Activated CD8-positive, alpha-beta T cell treated with anti-CD3 and anti-CD28 coated beads for 36 hours (primary cell): ENCODE measurements around the gene KNTC1. TPM values are rescaled to one million over a fixed set of nuclear protein-coding genes. Genes with fewer than 3 reads are reported as not detected.
"Not testable (repeated sequence)": the region's sequence is repeated elsewhere in the genome, so short reads cannot be mapped to it uniquely, and the experiment has no call there.

Experiments used
- ATAC-seq: fragments of 200-7000 bp; cut with Tn5 transposase; one replicate; pipeline ENCODE4 v1.10.0; 2021; ENCODE audit warnings: mild to moderate bottlenecking, moderate library complexity
- CTCF ChIA-PET: fragments of 350-600 bp; sonication (Branson Sonifier 250); formaldehyde crosslinking; loops from one replicate; lab custom pipeline; 2021; ENCODE audit warnings: antibody characterized with exemption; lab: Charles Lee
- POLR2A ChIA-PET: fragments of 350-600 bp; sonication (Branson Sonifier 250); formaldehyde crosslinking; loops from one replicate; lab custom pipeline; 2021; ENCODE audit warnings: antibody characterized with exemption; lab: Charles Lee
- DNase-seq: peaks from one replicate; pipeline ENCODE4 v3.0.0-alpha.2; 2020
- H3K27ac Mint-ChIP-seq: one replicate; pipeline ENCODE4 v1.8.0; 2021; ENCODE audit warnings: mild to moderate bottlenecking, mixed read lengths
- H3K27me3 Mint-ChIP-seq: one replicate; pipeline ENCODE4 v1.8.0; 2021; ENCODE audit warnings: mixed read lengths
- H3K36me3 Mint-ChIP-seq: one replicate; pipeline ENCODE4 v1.8.0; 2021; ENCODE audit warnings: low read depth, mixed read lengths
- H3K4me1 Mint-ChIP-seq: one replicate; pipeline ENCODE4 v1.8.0; 2021; ENCODE audit warnings: low read depth, mixed read lengths
- H3K4me3 Mint-ChIP-seq: one replicate; pipeline ENCODE4 v1.8.0; 2021; ENCODE audit warnings: mild to moderate bottlenecking, moderate library complexity, mixed read lengths
- H3K9me3 Mint-ChIP-seq: one replicate; pipeline ENCODE4 v1.8.0; 2021; ENCODE audit warnings: mixed read lengths
- intact Hi-C: fragments of 100-400 bp; cut with micrococcal nuclease; formaldehyde crosslinking; loops from one replicate; pipeline ENCODE4 v1.10.0; 2022
- total RNA-seq, 2 experiments: library from RNA; stranded (reverse); gene quantifications; one replicate each; pipeline ENCODE4 v1.2.3, GENCODE V29; 2021
- TF ChIP-seq, protein P1 (sequence below): fragments of 200-600 bp; IDR thresholded peaks from one replicate; pipeline ENCODE4 v1.8.0; 2022; ENCODE audit warnings: antibody characterized with exemption, mild to moderate bottlenecking

KNTC1 gene
- total RNA-seq, 2 experiments from 2014 or later, result 128 to 129 TPM

DNA sequence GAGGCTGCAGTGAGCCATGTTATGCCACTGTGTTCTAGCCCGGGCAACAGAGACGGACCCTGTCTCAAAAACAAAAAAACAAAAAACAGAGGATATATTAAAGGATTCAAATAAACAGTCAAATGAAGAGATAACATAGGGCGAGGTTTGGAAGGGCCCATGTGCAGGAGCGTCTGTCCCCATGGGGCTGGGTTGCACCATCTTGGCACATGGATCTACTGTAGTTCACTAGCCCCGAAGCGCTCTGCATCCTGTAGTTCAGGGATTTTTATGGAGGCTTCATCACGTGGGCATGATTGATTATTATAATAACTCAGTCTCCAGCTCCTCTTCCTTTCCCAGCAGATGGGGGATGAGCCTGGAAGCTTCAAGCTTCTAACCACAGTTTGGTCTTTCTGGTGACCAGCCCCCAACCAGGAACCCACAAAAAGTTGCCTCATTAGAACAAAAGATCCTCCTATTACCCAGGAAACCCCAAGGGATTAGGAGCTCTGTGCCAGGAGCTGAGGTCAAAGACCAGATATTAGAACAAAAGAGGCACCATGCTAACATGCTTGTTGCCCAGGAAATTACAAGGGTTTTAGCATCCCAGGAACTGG, 116.3 kb downstream of the KNTC1 start:
- TF ChIP-seq, protein P1, sequence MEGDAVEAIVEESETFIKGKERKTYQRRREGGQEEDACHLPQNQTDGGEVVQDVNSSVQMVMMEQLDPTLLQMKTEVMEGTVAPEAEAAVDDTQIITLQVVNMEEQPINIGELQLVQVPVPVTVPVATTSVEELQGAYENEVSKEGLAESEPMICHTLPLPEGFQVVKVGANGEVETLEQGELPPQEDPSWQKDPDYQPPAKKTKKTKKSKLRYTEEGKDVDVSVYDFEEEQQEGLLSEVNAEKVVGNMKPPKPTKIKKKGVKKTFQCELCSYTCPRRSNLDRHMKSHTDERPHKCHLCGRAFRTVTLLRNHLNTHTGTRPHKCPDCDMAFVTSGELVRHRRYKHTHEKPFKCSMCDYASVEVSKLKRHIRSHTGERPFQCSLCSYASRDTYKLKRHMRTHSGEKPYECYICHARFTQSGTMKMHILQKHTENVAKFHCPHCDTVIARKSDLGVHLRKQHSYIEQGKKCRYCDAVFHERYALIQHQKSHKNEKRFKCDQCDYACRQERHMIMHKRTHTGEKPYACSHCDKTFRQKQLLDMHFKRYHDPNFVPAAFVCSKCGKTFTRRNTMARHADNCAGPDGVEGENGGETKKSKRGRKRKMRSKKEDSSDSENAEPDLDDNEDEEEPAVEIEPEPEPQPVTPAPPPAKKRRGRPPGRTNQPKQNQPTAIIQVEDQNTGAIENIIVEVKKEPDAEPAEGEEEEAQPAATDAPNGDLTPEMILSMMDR, result no peak
- H3K27me3 Mint-ChIP-seq, result no peaks in the 10 kb centered on the region
- peaks cover 14% of the 10 kb centered on the region for H3K4me1 Mint-ChIP-seq
- intact Hi-C loops, result no loop called here
- DNase-seq (no peak), ATAC-seq (no peak)
- no peak overlapping the region for H3K4me3 Mint-ChIP-seq
- ChIA-PET CTCF (interaction anchor here (0.5 to 0.7 kb wide), 2 partner anchors 172 to 579 kb away, joined by 3 read pairs; no protein-coding TSS in a partner anchor), POLR2A (no interaction called here)
- H3K36me3 Mint-ChIP-seq, result peaks cover 6% of the 10 kb centered on the region
- H3K27ac Mint-ChIP-seq, result no peak overlapping the region
- H3K9me3 Mint-ChIP-seq, result peaks cover 2% of the 10 kb centered on the region

DNA sequence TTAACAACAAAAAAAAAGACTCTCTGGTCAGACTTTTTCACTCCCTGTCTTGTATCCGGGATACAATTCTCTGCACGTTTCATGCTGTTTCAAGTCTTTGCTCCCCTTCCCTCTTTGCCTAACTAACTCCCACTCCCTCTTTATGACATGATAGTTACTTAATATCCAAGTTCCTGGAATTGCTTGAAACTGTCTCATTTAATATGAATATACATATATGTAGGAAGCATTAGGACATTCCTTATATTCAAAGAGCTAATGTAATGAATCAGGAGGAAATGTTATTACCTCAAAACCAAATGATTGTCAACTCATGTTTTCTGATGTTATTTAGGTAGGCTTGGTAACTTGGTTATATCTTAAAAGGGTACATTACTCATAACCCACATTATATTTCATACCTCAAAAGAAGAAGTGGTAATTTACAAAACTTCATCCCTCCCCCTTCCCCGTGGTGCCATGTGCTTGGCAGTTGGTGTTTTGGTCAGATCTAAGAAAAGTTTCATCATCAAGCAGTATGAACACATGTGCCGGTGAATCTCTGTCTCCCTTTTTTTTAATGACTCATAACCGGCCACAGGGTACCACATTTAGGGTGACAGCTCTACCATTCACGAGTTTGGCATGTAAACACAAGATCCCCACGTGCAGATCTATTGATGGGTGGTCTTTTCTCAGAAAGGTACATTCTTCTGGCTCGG, 119.6 kb downstream of the KNTC1 start:
- peaks cover 17% of the 10 kb centered on the region for H3K4me1 Mint-ChIP-seq
- intact Hi-C loops, result loop anchor here (5.0 kb wide), 2 partner anchors 86 to 106 kb away; partner anchors contain the start of genes DENR and HCAR1
- peak overlapping the region; percentile 60 for H3K4me3 Mint-ChIP-seq
- peak; percentile 82 for DNase-seq
- CTCF ChIA-PET, result interaction anchor here (0.7 to 1.2 kb wide), 3 partner anchors 14 to 147 kb away, joined by 3 read pairs; no protein-coding TSS in a partner anchor
- POLR2A ChIA-PET, result interaction anchor here (0.6 to 1.2 kb wide), 3 partner anchors 42 to 81 kb away, joined by 3 to 4 read pairs (median 4); no protein-coding TSS in a partner anchor
- peaks cover 2% of the 10 kb centered on the region for H3K27me3 Mint-ChIP-seq
- TF ChIP-seq, protein P1, result no peak
- H3K36me3 Mint-ChIP-seq, result peaks cover 6% of the 10 kb centered on the region
- peaks cover 2% of the 10 kb centered on the region for H3K9me3 Mint-ChIP-seq
- peak; percentile 95 for ATAC-seq
- H3K27ac Mint-ChIP-seq, result peak overlapping the region; percentile 85

DNA sequence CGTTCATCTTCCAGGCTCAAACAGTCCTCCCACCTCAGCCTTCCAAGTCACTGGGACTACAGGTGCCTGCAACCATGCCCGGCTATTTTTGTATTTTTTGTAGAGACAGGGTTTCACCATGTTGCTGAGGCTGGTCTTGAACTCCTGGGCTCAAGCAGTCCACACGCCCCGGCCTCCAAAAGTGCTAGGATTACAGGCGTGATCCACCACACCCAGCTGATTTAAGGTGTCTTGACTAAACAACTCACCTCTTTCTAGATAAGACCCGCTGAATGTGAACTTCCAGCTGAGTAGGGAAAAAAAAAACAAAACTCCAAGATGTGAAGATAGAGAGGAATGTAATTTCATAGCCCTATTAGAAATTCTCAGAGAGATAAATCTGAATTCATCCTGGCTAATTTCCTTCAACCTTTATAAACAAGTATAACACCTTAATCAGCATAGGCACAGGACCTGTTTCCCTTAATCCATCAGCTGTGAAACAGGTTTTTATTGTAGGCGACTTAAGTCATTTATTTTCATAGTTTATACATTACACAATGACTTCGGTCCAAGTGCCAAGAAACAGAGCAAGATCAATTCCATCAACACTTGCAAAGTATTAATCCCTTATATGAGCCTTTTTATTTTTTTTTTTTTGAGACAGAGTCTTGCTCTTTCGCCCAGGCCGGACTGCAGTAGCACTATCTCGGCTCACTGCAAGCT, 124.6 kb downstream of the KNTC1 start:
- no peak for ATAC-seq
- TF ChIP-seq, protein P1, result no peak
- H3K27me3 Mint-ChIP-seq, result peaks cover 2% of the 10 kb centered on the region
- H3K27ac Mint-ChIP-seq, result no peak overlapping the region
- H3K4me1 Mint-ChIP-seq, result peaks cover 10% of the 10 kb centered on the region
- ChIA-PET CTCF (no interaction called here), POLR2A (no interaction called here)
- intact Hi-C loops, result no loop called here
- no peak overlapping the region for H3K4me3 Mint-ChIP-seq
- DNase-seq, result no peak
- peaks cover 3% of the 10 kb centered on the region for H3K36me3 Mint-ChIP-seq
- no peaks in the 10 kb centered on the region for H3K9me3 Mint-ChIP-seq

DNA sequence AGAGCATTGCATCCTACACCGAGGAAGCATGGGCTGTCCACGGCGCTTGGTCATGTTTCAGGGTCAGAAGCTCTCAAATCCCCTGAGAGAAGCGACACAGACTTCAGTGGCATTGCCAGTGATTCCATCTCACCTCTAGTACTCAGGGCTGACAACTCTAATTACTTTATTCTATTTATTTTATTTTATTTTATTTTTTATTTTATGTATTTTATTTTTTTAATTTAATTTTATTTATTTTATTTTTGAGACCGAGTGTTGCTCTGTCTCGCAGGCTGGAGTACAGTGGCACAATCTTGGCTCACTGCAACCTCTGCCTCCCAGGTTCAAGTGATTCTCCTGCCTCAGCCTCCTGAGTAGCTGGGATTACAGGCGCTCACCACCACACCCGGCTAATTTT, 126.2 kb downstream of the KNTC1 start:
- POLR2A ChIA-PET, CTCF ChIA-PET, H3K4me1 Mint-ChIP-seq: not testable (repeated sequence)

DNA sequence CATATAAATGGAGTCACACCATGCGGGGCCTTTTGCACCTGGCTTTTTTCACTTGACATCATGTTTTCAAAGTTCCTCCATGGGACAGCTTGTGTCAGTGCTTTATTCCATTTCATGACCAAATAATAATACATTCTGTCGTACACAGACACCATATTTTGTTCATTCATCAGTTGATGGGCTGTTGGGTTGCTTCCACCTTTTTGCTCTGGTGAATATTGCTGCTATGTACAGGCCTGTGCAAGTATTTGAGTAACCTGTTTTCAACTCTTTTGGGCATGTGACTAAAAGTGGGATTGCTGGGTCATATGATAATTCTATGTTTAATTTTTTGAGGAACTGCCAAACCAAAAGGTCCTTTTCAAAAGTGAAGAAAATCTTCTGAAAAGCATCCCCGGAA, 129.2 kb downstream of the KNTC1 start:
- Mint-ChIP-seq H3K36me3 (no peaks in the 10 kb centered on the region), H3K4me3 (no peak overlapping the region), H3K27ac (no peak overlapping the region), H3K27me3 (no peaks in the 10 kb centered on the region), H3K4me1 (no peaks in the 10 kb centered on the region), H3K9me3 (no peaks in the 10 kb centered on the region)
- DNase-seq, result no peak
- ATAC-seq, result no peak
- intact Hi-C loops, result no loop called here
- POLR2A ChIA-PET, result no interaction called here
- CTCF ChIA-PET, result interaction anchor here (2.2 kb wide), 1 partner anchor 137 kb away, joined by 5 read pairs; no protein-coding TSS in a partner anchor
- TF ChIP-seq, protein P1, result no peak

More for the DNA sequence above, 126.2 kb downstream of the KNTC1 start:
- intact Hi-C loops, ATAC-seq, H3K36me3 Mint-ChIP-seq, H3K9me3 Mint-ChIP-seq, DNase-seq, H3K27me3 Mint-ChIP-seq, H3K27ac Mint-ChIP-seq, H3K4me3 Mint-ChIP-seq: not testable (repeated sequence)
